HL-60 (cell line): ENCODE measurements around the gene PRKAR1B.

Experiments used
- DNase-seq, 2 experiments: peaks; one replicate each; pipeline ENCODE4 v3.0.0-alpha.2; 2010 to 2020; ENCODE audit warnings: low read depth in 1 of 2, low spot score in 1 of 2
- H3K27ac ChIP-seq: fragments of 250-450 bp; sonication (Bioruptor Pico); replicated peaks from 2 replicates; pipeline ENCODE4 v1.5.1; 2020; ENCODE audit warnings: mild to moderate bottlenecking, moderate library complexity
- H3K27me3 ChIP-seq: fragments of 250-450 bp; sonication (Bioruptor Pico); 2 replicates; pipeline ENCODE4 v1.5.1; 2021; ENCODE audit warnings: mild to moderate bottlenecking, moderate library complexity; ENCODE audit not compliant: insufficient read depth, poor library complexity, severe bottlenecking
- H3K4me3 ChIP-seq: replicated peaks from 2 replicates; pipeline ENCODE4 v1.5.1; 2011; ENCODE audit warnings: mild to moderate bottlenecking, control low read depth, low read length; ENCODE audit not compliant: insufficient read depth
- CTCF ChIP-seq: IDR thresholded peaks from one replicate; pipeline ENCODE4 v1.5.1; 2011; ENCODE audit warnings: low read length, control low read depth, inconsistent platforms; ENCODE audit not compliant: insufficient read depth
- GABPA ChIP-seq: IDR thresholded peaks from 2 replicates; pipeline ENCODE4 v1.6.1; 2012; ENCODE audit warnings: low read depth
- POLR2AphosphoS5 ChIP-seq: IDR thresholded peaks from 2 replicates; pipeline ENCODE4 v1.6.1; 2012; ENCODE audit warnings: low read depth
- REST ChIP-seq: IDR thresholded peaks from 2 replicates; pipeline ENCODE4 v1.6.1; 2012; ENCODE audit warnings: low read depth; ENCODE audit not compliant: insufficient replicate concordance
- SPI1 ChIP-seq: IDR thresholded peaks from 2 replicates; pipeline ENCODE4 v1.6.1; 2012; ENCODE audit warnings: low read depth, mild to moderate bottlenecking, borderline replicate concordance

The PRKAR1B gene

GRCh38 chr7:504221-505111 is 222.6 kb downstream of the PRKAR1B start:
- H3K27ac ChIP-seq, result no peak overlapping the region
- no peak for DNase-seq
- TF ChIP-seq GABPA, result no peak
- no peak for TF ChIP-seq POLR2AphosphoS5
- no peak for TF ChIP-seq SPI1
- no peak for TF ChIP-seq CTCF
- no peak for TF ChIP-seq REST

GRCh38 chr7:503575-504111 is 223.4 kb downstream of the PRKAR1B start:
- Histone ChIP-seq H3K4me3 (no peak overlapping the region), H3K27ac (no peak overlapping the region), H3K27me3 (no peaks in the 10 kb centered on the region)
- no peak for TF ChIP-seq GABPA
- no peak for TF ChIP-seq REST
- TF ChIP-seq SPI1, result no peak
- TF ChIP-seq POLR2AphosphoS5, result no peak
- TF ChIP-seq CTCF, result no peak
- DNase-seq, result no peak

More at GRCh38 chr7:504221-505111, 222.6 kb downstream of the PRKAR1B start:
- no peaks in the 10 kb centered on the region for H3K27me3 ChIP-seq
- no peak overlapping the region for H3K4me3 ChIP-seq

GRCh38 chr7:502296-502695 is 224.8 kb downstream of the PRKAR1B start:
- Histone ChIP-seq H3K4me3 (no peak overlapping the region), H3K27me3 (no peaks in the 10 kb centered on the region), H3K27ac (no peak overlapping the region)
- no peak for TF ChIP-seq POLR2AphosphoS5
- TF ChIP-seq SPI1, result no peak
- TF ChIP-seq REST, result no peak
- TF ChIP-seq CTCF, result no peak
- no peak for TF ChIP-seq GABPA
- DNase-seq, result no peak
